ENCODE data around the gene BRD3OS.

Gene BRD3OS

GRCh38 chr9:134054891-134055811 lies 29.9 kb downstream of the BRD3OS start:
- no peak for DNase-seq (ENCODE audit: low spot score)
- in situ Hi-C loops (cut with MboI; ENCODE audit: low pct_unique_long_range_greater_than_20kb, low sequenced_read_pairs, unreplicated experiment) = no loop called here
- TF ChIP-seq CTCF (IDR thresholded peaks at IDR 0.05; ENCODE audit: extremely low read depth, insufficient read depth, missing control alignments) = no peak

GRCh38 chr9:134055981-134056461 lies 30.7 kb downstream of the BRD3OS start:
- no peak for DNase-seq (ENCODE audit: low spot score)
- TF ChIP-seq CTCF (IDR thresholded peaks at IDR 0.05; ENCODE audit: extremely low read depth, insufficient read depth, missing control alignments) = no peak
- in situ Hi-C loops (cut with MboI; ENCODE audit: low pct_unique_long_range_greater_than_20kb, low sequenced_read_pairs, unreplicated experiment) = no loop called here

GRCh38 chr9:134056483-134057306 lies 31.4 kb downstream of the BRD3OS start:
- in situ Hi-C loops (cut with MboI; ENCODE audit: low pct_unique_long_range_greater_than_20kb, low sequenced_read_pairs, unreplicated experiment) = no loop called here
- no peak for DNase-seq (ENCODE audit: low spot score)
- no peak for TF ChIP-seq CTCF (IDR thresholded peaks at IDR 0.05; ENCODE audit: extremely low read depth, insufficient read depth, missing control alignments)

- DNase-seq (ENCODE audit: low spot score) = no peak
- in situ Hi-C loops (cut with MboI; ENCODE audit: low pct_unique_long_range_greater_than_20kb, low sequenced_read_pairs, unreplicated experiment) = no loop called here
- TF ChIP-seq CTCF (IDR thresholded peaks at IDR 0.05; ENCODE audit: extremely low read depth, insufficient read depth, missing control alignments) = no peak
Measured at GRCh38 chr9:134057307-134057657, 32.0 kb downstream of the BRD3OS start.

GRCh38 chr9:134057751-134058701 lies 32.7 kb downstream of the BRD3OS start:
- in situ Hi-C loops (cut with MboI; ENCODE audit: low pct_unique_long_range_greater_than_20kb, low sequenced_read_pairs, unreplicated experiment) = no loop called here

More at GRCh38 chr9:134057751-134058701, 32.7 kb downstream of the BRD3OS start:
- DNase-seq (ENCODE audit: low spot score) = no peak
- no peak for TF ChIP-seq CTCF (IDR thresholded peaks at IDR 0.05; ENCODE audit: extremely low read depth, insufficient read depth, missing control alignments)

Measured in GM13977 (cell line).